TTC549 (cell line): Measurements from ENCODE around the gene AP1S1.
"Not testable (repeated sequence)": the region's sequence is repeated elsewhere in the genome, so short reads cannot be mapped to it uniquely, and the experiment has no call there.

ENCODE experiments used
- FAIRE-seq: peaks from 2 replicates; lab custom pipeline; 2012; peaks lifted over from hg19 to GRCh38; lab: Jason Lieb, UNC

AP1S1 gene

DNA sequence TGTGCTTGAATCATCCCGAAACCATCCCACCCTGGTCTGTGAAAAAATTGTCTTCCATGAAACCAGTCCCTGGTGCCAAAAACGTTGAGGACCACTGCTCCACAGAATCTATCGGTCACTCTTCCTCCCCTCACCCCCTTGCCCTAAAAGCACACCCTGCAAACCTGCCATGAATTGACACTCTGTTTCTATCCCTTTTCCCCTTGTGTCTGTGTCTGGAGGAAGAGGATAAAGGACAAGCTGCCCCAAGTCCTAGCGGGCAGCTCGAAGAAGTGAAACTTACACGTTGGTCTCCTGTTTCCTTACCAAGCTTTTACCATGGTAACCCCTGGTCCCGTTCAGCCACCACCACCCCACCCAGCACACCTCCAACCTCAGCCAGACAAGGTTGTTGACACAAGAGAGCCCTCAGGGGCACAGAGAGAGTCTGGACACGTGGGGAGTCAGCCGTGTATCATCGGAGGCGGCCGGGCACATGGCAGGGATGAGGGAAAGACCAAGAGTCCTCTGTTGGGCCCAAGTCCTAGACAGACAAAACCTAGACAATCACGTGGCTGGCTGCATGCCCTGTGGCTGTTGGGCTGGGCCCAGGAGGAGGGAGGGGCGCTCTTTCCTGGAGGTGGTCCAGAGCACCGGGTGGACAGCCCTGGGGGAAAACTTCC, 28.2 kb upstream of the AP1S1 start:
- no peak for FAIRE-seq

DNA sequence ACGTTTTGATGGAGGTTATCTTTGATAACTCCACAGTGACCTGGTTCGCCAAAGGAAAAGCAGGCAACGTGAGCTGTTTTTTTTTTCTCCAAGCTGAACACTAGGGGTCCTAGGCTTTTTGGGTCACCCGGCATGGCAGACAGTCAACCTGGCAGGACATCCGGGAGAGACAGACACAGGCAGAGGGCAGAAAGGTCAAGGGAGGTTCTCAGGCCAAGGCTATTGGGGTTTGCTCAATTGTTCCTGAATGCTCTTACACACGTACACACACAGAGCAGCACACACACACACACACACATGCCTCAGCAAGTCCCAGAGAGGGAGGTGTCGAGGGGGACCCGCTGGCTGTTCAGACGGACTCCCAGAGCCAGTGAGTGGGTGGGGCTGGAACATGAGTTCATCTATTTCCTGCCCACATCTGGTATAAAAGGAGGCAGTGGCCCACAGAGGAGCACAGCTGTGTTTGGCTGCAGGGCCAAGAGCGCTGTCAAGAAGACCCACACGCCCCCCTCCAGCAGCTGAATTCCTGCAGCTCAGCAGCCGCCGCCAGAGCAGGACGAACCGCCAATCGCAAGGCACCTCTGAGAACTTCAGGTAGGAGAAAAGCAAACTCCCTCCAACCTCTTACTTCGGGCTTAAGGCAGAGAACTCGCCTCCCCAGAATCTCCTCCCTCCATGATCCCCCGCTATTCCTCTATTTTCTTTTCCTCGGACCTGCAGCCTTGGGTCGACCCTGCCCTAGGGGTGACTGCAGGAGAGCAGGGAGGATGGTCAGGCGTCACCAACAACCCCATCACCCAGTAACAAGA, 27.4 kb upstream of the AP1S1 start, which contains the start of gene SERPINE1:
Gene SERPINE1, plus strand, starts transcription at position 454 of the 809 bp plus-strand sequence. CDS start 1,290 bp downstream, outside the sequence.
- no peak for FAIRE-seq

- no peak for FAIRE-seq
These were observed 26.7 kb upstream of the AP1S1 start for GRCh38 chr7:101127460-101128039.

- FAIRE-seq, result no peak
These were observed 26.0 kb upstream of the AP1S1 start for GRCh38 chr7:101128040-101128834.

GRCh38 chr7:101129603-101130117, 24.6 kb upstream of the AP1S1 start:
- FAIRE-seq, result no peak

DNA sequence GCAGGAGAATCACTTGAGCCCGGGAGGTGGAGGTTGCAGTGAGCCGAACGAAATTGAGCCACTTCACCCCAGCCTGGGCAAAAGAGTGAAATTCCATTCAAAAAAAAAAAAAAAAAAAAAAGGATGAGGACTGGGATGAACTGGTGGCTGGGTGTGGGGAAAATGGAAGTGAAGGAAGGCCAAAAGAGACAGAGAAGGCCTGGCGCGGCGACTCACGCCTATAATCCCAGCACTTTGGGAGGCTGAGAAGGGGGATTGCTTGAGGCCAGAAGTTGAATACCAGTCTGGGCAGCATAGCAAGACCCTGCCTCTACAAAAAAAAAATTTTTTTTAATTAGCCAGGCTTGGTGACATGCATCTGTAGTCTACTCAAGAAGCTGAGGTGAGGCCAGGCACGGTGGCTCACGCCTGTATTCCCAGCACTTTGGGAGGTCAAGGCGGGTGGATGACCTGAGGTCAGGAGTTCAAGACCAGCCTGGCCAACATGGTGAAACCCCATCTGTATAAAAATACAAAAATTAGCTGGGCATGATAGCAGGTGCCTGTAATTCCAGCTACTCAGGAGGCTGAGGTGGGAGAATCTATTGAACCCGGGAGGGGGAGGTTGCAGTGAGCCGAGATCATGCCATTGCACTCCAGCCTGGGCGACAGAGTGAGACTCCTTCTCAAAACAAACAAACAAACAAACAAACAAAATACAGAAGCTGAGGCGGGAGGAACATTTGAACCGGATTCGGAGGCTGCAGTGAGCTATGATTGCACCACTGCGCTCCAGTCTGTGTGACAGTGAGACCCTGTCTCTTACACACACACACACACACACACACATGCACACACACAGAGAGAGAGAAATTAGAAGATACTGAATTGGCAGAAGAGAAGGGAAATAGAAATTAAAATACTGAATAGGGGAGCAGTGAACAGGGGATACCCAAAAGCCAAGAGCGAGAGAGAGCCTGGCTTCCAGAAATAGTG, 21.4 kb upstream of the AP1S1 start:
- FAIRE-seq, result not testable (repeated sequence)

DNA sequence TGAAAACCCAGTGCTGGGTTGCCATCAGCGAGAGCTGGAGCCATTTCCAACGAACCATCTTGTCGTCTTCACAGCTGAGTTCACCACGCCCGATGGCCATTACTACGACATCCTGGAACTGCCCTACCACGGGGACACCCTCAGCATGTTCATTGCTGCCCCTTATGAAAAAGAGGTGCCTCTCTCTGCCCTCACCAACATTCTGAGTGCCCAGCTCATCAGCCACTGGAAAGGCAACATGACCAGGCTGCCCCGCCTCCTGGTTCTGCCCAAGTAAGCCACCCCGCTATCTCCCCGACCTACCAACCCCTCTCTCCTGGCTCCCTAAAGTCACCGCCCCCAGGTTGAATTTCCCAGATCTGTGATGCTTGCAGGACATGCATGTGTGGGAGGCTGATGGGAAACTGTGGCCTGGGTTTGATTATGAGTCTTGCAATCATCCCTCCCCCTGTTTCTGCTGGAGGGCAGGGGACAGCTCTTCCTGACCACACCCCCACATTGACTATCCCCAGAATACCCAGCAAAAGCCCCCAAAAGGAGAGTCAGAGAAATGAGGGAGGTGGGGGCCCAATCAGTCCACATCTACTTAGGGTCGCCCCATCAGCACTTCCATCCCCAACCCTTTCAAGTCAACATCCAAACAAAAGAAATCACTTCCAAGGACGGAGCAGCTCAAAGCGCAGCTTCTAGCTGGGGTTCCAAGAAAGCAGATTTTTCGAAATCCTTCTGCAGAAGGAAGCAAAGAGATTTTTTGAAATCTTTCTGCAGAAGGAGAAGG, 20.5 kb upstream of the AP1S1 start:
- no peak for FAIRE-seq

GRCh38 chr7:101134399-101134980, 19.8 kb upstream of the AP1S1 start:
- FAIRE-seq, result no peak

GRCh38 chr7:101137651-101138212, 16.5 kb upstream of the AP1S1 start:
- no peak for FAIRE-seq

GRCh38 chr7:101138213-101138870, 15.9 kb upstream of the AP1S1 start:
- FAIRE-seq, result no peak

- FAIRE-seq, result no peak
These were observed 14.0 kb upstream of the AP1S1 start for GRCh38 chr7:101140339-101140699.

DNA sequence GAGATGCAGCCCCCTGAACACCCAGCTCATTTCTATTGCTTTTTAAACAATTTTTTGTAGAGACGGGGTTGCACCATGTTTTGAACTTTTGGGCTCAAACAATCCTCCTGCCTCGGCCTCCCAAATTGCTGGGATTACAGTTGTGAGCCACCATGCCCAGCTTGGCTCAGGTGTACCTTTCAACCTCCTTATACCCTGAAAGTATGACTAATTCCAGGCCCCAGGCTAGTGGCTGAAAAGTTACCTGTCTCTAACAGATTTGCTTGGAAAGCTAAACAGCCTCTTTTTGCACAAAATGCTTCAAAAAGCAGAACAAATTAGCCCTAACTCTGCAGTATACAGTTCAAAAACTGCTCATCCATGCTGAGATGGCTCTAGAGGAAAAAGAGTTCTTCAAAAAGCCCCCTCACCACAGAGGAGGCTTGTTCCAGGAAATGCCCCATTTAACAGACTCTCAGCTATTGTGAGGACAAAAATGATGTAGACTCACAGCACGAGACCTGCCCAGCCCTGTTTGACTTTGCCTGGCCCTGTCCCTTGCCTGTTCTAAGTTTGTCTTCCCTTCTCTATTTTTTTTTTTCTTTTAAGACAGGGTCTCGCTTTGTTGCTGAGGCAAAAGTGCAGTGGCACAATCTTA, 13.4 kb upstream of the AP1S1 start:
- FAIRE-seq, result no peak

DNA sequence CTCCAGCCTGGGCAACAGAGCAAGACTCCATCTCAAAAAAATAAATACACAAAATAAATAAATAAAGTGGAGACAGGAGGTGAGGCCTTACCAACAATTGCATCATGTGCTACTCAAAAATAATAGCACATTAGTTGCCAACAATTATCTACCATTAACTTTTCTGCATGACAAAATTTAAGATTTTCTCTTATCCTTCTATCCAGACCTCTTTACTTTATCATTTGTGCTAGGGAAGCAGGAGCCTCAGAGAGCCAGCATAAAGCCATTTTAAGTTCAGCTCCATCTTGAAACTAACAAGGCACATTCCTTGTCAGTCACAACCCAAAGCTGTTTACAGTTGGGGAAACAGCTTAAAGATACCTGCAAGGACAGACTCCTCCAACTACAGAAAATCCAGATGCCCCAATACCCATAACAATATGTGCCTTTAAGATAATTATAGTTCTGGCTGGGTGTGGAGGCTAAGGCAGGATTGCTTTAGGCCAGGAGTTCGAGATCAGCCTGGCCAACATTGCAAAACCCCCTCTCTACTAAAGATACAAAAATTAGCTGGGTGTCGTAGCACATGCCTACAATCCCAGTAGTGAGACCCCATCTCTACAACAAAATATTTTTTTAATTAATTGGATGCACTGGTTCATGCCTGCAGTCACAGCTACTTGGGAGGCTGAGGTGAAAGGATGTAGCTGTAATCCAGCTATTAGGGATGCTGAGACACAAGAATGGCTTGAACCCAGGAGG, 2.2 kb upstream of the AP1S1 start:
- FAIRE-seq, result no peak

DNA sequence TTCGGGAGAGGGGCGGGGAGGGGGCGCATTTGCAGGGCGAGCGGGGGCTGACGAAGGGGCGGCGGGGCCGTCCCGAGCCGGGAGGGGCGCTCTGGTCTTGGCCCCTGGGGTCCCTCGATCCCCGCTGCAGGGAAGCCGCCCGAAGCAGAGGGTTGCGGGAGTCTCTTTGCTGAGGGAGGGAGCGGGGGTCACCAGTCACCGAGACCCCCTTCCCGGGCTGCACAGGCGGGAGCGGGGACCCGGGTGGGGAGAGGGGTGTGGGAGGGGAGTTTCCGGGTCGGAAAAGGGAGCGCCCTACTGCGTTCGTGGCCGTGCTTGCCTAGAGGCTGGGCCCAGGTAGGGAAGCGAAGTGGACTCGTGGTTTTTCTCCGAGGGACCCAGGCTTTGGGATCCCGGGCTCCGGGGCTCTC, 422 bp downstream of the AP1S1 start:
- no peak for FAIRE-seq

DNA sequence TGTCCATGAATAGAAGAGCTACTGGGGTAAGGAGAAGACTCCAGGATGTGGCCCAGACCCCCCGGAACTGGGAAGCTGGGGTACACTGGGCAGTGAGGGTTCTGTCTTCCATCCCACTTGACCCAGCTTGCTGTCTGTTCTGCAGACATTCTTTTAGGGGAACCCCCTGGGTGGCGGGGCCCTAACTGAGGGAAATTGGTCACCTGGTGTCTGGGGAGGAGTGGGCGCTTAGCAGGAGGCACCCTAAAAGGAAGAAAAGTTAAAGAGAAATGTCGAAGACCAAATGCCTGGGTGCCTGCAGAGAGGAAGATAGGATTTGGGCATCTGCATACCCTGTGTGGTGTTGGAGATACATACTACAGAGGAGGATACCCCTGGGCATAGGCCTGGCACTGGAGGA, 1.0 kb downstream of the AP1S1 start:
- FAIRE-seq, result no peak

- no peak for FAIRE-seq
These were observed 2.0 kb downstream of the AP1S1 start for GRCh38 chr7:101156277-101156676.

DNA sequence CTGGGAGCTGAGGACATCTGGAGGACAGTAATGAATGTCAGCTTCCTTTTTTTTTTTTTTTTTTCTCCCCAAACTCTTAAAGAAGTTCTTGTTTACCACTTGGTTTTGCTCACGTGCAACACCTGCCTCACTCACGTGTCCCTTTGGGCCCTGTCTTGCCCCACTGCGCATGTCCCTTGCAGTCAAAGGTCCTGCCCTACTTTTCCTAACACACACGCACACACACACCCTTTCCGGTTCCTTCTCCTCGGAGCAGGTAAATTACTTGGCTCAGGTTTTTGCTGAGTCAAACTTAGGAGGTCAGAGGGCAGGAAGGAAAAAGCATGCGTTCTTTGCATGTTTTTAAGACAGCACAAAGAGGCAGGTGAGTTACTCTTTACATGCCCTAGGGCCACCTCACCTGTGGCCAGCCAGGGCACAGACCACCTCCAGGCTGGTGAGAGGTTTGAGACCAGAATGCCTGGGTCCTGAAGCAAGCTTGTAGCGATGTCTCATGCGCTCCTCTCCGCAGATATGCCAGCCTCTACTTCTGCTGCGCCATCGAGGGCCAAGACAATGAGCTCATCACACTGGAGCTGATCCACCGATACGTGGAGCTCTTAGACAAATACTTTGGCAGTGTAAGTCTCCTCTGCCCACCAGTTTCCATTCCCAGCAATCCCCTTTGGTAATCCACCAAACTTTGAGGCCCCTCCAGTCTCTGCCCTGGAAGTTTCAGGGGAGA, 2.8 kb downstream of the AP1S1 start:
- no peak for FAIRE-seq
